ENCODE data around the gene GJB4.
A peak's percentile ranks its signal among the peaks of the same experiment; 100 is the strongest.
"Not testable (repeated sequence)": the region's sequence is repeated elsewhere in the genome, so short reads cannot be mapped to it uniquely, and the experiment has no call there.

The GJB4 gene

DNA sequence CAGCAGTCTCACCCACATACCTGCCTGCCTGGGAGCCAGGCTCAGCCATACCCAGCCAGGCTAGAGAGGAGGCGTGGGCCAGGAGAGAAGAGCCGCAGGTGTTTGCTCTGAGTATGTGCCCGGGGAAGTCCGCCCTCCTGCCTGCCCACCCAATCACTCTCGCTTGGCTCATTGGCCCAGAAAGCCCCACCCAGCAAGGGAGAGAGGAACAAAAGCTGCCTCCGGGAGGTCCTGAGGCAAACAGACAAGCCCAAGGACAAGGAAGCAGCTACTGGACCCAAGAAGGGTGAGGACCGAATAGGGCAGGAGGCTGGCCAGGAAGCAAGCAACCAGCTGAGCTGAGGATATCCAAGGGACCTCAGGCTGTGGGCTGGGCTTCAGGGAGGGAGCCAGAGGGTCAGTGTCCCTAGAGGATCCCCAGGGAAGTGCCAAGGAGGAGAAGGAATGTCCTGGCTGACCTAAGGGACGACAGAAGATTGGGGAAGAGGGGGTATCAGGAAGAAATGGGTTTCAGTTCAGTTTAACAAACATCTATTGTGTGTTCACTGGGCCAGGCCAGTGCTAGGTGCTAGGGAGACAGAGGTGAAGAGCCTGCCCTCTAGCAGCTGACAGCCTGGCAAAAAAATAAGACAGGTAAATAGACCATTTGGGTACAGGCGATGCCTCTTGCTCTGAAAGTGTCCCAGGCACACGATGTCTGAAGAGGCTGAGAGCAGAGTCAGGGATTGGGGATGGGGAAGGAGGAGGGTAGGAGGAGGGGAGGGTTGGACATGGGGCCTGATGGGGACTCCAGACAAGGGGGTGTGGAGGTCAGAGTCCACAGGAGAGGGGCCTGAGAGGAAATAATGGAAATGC is at the start of gene GJB4:
GJB4 (plus strand) TSS at position 238 of the 855 bp plus-strand sequence. CDS start 1,515 bp downstream, outside the sequence.
- DNase-seq: no peak

GRCh38 chr1:34710812-34711211 is 48.7 kb upstream of the GJB4 start:
- no peak for DNase-seq

DNA sequence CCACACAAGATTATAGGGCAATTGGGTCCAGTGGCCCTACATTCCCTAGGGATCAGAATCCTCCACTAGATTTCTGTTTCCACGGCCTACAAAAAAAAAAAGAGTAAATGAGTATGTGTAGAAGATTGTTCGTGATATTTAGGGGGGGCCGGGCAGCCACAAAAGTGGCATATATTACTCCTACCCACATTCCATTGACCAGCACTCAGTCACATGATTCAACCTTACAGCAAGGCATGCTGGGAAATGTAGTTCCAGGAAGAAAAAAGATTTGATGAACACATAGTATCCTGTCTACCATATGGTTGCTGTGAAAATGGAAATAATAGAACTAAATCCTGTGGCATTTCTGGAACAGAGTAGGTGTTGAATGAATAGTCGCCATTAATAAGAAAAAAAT is 48.1 kb upstream of the GJB4 start:
- no peak for DNase-seq

GRCh38 chr1:34712007-34712688 is 47.4 kb upstream of the GJB4 start:
- no peak for DNase-seq

DNA sequence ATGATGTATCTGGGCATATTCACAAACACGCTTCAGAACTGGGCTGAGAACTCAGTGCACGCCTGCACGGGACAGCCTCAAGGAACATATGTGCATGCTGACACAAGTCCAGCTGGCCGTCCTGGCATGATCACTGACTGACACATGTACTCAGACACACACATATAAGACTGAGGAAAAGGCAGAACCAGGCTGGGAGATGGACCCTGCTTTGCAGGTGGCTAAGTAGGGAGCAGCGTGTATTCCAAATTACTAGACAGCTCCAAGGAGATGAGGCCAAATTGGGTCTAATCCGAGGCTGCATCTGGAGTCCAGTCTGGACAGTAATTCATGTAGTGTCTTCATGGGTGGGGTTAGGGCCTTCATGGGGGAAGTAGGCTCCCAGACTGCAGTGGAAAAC is 46.1 kb upstream of the GJB4 start:
- DNase-seq: no peak

GRCh38 chr1:34714386-34714785 is 45.2 kb upstream of the GJB4 start:
- no peak for DNase-seq

DNA sequence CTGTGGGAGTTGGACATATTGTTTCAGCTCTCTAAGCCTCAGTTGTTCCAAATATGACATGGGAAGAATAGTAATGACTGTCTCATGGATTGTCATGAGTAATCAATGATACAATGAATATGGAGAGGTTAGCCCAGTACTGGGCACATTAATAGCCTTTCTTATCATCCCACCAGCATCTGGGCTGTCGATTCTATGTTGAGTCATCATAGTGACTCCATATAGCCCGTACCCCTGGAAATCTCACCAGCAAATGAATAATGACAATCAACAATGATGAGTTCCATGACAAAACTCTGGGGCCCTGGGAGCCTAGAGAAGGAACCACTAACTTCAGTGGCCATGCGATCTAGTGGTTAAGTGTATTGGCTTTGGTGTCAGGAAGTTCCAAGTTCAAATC is 44.4 kb upstream of the GJB4 start:
- no peak for DNase-seq

GRCh38 chr1:34721241-34721640 is 38.3 kb upstream of the GJB4 start:
- no peak for DNase-seq

- DNase-seq: no peak
These were observed 37.7 kb upstream of the GJB4 start for GRCh38 chr1:34721646-34722355.

DNA sequence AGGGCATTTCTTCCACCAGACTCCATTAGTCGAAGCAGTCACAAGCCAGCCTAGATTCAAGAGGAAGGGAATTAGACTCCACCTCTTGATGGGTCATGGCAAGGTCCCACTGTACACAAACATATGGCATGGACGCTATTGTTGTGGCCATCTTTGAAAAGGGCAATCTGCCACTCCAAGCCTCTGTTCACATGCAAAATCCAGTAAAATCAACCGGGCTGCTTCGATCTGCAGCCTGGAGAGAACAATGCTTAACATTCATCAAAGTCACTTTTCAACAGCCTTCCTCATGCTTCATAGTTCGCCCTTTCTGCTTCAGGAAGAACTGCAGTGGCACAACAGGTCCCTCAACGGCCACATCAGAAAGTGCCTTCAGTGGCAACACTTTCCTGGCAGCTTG is 32.7 kb upstream of the GJB4 start:
- no peak for DNase-seq

- no peak for DNase-seq
These were observed 29.1 kb upstream of the GJB4 start for GRCh38 chr1:34730485-34730884.

DNA sequence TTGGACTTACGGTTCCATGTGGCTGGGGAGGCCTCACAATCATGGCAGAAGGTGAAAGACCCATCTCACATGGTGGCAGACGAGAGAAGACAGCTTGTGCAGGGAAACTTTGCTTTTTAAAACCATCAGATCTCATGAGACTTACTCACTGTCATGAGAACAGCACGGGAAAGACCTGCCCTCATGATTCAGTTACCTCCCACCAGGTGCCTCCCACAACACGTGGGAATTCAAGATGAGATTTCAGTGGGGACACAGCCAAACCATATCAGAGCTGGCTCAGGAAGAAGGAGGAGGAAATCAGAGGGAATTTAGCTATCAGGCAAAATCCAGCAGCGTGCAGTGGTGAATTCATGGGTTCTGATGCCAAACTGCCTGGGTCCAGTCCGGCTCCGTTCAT is 26.7 kb upstream of the GJB4 start:
- not testable (repeated sequence) for DNase-seq

DNA sequence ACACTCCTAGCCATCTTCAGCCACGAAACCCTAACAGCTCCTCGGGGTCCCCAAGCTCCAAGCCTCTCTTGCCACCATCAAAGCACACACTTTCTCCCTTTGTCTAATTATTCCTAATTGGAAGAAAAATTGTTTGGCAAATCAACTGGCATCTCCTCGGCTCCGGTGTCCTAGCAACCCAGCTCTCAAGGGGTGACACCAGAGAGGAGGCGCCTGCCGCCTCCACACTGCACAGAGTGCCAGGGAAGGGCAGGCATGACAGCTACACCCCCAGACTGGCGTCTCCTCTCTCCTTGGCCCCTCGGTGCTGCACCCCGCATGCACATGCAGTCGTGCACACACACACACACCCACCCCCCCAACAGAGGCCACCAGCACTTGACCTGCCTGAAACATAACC is 22.8 kb upstream of the GJB4 start:
- DNase-seq: no peak

GRCh38 chr1:34737236-34737635 is 22.3 kb upstream of the GJB4 start:
- DNase-seq: not testable (repeated sequence)

GRCh38 chr1:34739613-34740012 is 19.9 kb upstream of the GJB4 start:
- no peak for DNase-seq

DNA sequence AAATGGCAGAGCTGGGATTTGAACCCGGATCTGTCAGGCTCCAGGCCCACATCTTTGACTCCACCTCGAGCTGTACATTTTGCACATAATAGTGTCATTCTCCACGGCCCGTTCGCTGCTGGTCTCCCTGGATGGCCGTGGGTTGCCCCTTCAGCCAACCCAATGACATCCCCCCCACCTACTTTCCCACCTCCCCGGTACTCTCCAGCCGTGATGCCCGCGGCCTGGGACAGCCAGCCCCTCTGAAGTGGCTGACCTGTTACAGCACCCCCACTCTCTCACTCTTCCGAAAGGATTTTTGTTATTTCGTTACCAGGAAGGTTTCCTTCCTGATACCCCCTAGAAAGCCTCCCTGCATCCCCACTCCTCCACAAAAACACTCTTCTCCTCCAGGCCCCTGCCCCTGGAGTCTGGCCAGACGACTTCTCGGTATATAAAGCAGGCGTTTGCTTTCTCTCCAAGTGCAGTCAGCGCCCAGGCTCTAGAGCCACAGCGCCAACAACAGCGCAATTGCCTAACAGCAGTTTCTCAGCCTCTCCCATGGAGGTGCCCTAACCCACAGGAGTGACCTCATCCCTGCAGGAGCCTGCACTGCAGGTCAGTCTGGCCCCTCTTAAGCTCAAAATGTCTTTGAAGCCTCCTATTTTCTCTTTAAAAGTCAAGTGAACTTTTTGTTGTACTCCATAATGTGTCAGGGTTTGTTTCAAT is 19.2 kb upstream of the GJB4 start:
- no peak for DNase-seq

DNA sequence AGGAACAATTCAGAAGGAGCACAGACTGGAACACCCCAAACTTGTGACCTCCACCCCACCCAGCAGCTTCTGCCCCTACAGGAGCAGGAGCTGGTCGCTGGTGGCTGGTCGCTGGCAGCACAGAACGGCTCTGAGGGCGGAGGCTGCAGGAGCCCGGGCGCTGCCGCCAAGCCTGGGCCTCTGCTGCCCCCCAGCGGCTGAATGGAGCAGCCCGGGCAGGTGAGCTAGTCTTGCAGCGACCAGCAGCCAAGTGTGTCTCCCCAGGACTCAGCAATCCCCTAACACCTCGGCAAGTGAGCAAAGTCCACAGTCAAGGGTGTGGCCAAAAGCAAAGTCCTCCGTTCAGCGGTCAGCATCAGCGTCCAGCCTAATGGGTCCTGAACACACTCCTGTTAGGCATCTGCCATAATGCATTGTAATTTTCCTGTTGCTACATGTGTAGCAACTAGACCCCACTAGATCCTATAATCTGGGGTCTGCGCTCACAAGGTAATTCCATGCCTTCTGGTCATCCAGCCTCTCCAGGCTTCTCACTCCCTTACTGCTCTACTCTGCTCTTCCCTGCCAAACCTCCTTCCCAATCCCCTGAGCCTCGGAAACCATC is 16.8 kb upstream of the GJB4 start:
- peak; percentile 55 for DNase-seq

GRCh38 chr1:34743775-34744174 is 15.8 kb upstream of the GJB4 start:
- DNase-seq: no peak

GRCh38 chr1:34744851-34745250 is 14.7 kb upstream of the GJB4 start:
- DNase-seq: no peak

DNA sequence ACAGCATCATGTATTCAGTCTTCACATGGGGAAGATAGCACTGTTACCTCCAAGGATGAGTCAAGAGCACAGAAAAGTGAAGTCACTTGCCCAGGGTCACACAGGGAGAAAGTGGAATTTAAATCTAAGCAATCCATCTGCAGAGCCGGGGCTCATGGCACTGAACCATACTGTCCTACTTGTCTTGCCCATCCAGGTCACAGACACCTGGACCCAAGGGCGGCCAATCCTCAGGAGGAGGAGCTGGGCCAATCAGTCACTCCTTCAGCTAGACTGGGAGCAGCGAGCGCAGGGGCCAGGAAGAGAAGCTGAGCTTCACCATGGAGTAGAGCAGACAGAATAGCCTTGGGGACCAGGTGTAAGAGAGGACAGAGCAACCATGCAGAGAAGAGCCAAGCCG is 13.9 kb upstream of the GJB4 start:
- DNase-seq: no peak

DNA sequence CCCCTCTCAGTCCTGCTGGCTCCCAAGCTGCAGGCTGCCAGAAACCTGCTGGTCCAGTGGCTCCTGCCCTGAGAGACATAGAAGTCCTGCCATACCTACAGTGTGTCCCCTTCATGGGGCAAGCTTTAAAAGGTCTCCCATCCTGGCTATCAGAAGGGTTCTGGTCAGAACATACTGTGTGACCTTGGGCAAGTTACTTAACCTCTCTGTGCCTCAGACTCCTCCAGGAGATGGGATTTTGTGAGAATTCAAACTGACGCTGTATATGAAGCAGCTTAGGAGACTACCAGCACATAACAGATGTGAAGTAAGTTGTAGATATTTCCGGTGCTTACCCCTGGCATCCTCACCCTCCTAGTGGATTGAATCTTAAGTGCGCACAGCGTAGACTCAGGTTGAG is 13.4 kb upstream of the GJB4 start:
- DNase-seq: no peak

GRCh38 chr1:34746785-34747637 is 12.5 kb upstream of the GJB4 start:
- no peak for DNase-seq

Data from inflammatory macrophage treated with lipopolysaccharide for 4 hours (primary cell).